Heart left ventricle (tissue), 13 donors: Measurements from ENCODE around the gene DNAJC18.

ENCODE experiments used
- CTCF ChIP-seq, 12 donors: fragments of 200-600 bp; sonication (generic) in 4 of 12; IDR thresholded peaks; one replicate each; pipeline versions ENCODE4 v1.5.0 to v1.8.0; 2018 to 2022; ENCODE audit warnings: antibody characterized with exemption in 12 of 12, mild to moderate bottlenecking in 5 of 12
- POLR2A ChIP-seq, 2 donors: fragments of 450-650 bp; IDR thresholded peaks; one replicate each; pipeline ENCODE4 v1.6.1; 2017; ENCODE audit warnings: antibody characterized with exemption in 2 of 2, mild to moderate bottlenecking in 2 of 2, moderate library complexity in 2 of 2
- donor health status: ischemic (EF 13 %, LVEDD 7.1; RV severe dilation, severe dysfunction).
- donor health status: DM: no; HTN: yes; CAD: no.
- donor health status: DM: no; HTN: no; CAD: no.
- donor health status: ischemic (EF 25% LVEDD 6.9; RV normal size, moderate dysfunction).
- donor health status: ischemic (EF 25% LVEDD 5.7; RV mildly dilated, moderate dysfunction).
- donor health status: ischemic (EF 35%, LVEDD 5.7; RV mildly dilated, moderate dysfunction).
- donor health status: nonischemic (EF 11% LVEDD 7.7; RV severe dilation, severe dysfunction).
- donor health status: DM: yes; HTN: yes; CAD: no.
- donor health status: PGD.
- donor health status: ischemic (EF 29% LVEDD 5.4; RV normal size, mild dysfunction).
- donor health status: nonischemic (EF 23%, LVEDD 6.1; RV moderate dilation, normal function).

GRCh38 chr5:139361835-139362429 lies 77.4 kb downstream of the DNAJC18 start:
- TF ChIP-seq CTCF (IDR thresholded peaks at IDR 0.05) = no peak
- TF ChIP-seq POLR2A (IDR thresholded peaks at IDR 0.05) = no peak
